ENCODE data around the gene CAMTA1. TPM values are rescaled to one million over a fixed set of nuclear protein-coding genes. Genes with fewer than 3 reads are reported as not detected.
A peak's percentile ranks its signal among the peaks of the same experiment; 100 is the strongest.

Gene CAMTA1
- total and polyA plus RNA-seq, 9 of the 15 experiments (the other 6 are each of a cell fraction or from before 2014, with no cell fraction given): 43.9 to 161 (median 65.9) TPM

- intact Hi-C loops (cut with micrococcal nuclease): no loop called here
- BruUV-seq (replicated peaks): no TSS peak
- CTCF ChIA-PET (ENCODE audit: low intra/inter-chr PET ratio): no interaction called here
Measured at GRCh38 chr1:7009741-7010525, 224.7 kb downstream of the CAMTA1 start.

More at GRCh38 chr1:7009741-7010525, 224.7 kb downstream of the CAMTA1 start:
- TF ChIP-seq POLR2A (conservative IDR thresholded peaks at IDR 0.05) (no peak), HINFP (tag; conservative IDR thresholded peaks at IDR 0.05; ENCODE audit: low read depth) (0 out of 2 replicates have a peak, but pooled peaks have one; percentile 27)
- no peak for DNase-seq (ENCODE audit: extremely low read depth in 1 of 4, low spot score in 3 of 4)
- in situ Hi-C loops (cut with MboI): no loop called here
- H3K27ac ChIP-seq (ENCODE audit: extremely low read depth, low read depth, low read length): no peak overlapping the region
- no peak overlapping the region for H2AFZ ChIP-seq (ENCODE audit: low read depth, low read length)
- no peak for FAIRE-seq
- H3K4me1 ChIP-seq (replicated peaks in 1 of 2; ENCODE audit: control insufficient read depth in 2 of 2, insufficient read depth in 2 of 2, low read length in 2 of 2): peaks cover 0 to 3% of the 10 kb centered on the region in 2 experiments; a peak in 1 of 5 replicates
- H3K79me2 ChIP-seq (ENCODE audit: control insufficient read depth, insufficient read depth, low read length): no peaks in the 10 kb centered on the region
- no peaks in the 10 kb centered on the region for H3K9me1 ChIP-seq (ENCODE audit: control insufficient read depth, insufficient read depth, low read length)
- H3K36me3 ChIP-seq (ENCODE audit: control insufficient read depth, insufficient read depth, low read length): no peaks in the 10 kb centered on the region
- under 1% methylated on average over 16 of the region's 16 CpGs for WGBS (ENCODE audit: insufficient coverage, low coverage, missing lambda C conversion rate)
- no peak overlapping the region for H3K9ac ChIP-seq (ENCODE audit: insufficient read depth in 1 of 2, low read depth in 2 of 2, low read length in 2 of 2)
- H3K4me2 ChIP-seq (ENCODE audit: insufficient read depth, low read length): no peak overlapping the region
- H3K4me3 ChIP-seq: no peak overlapping the region
- H3K9me3 ChIP-seq (replicated peaks; ENCODE audit: control insufficient read depth, insufficient read depth, low read depth, low read length): no peaks in the 10 kb centered on the region
- no peak for ATAC-seq
- no peaks in the 10 kb centered on the region for H4K20me1 ChIP-seq (replicated peaks; ENCODE audit: control insufficient read depth, insufficient read depth, low read length)
- POLR2A ChIA-PET: interaction anchor here (0.7 to 1.2 kb wide), 5 partner anchors 10 to 260 kb away, joined by 3 to 4 read pairs (median 4); no protein-coding TSS in a partner anchor
- H3K27me3 ChIP-seq (ENCODE audit: control insufficient read depth in 2 of 2, insufficient read depth in 2 of 2, low read length in 2 of 2): peaks cover 32 to 89% of the 10 kb centered on the region in 2 experiments; a peak in 4 of 5 replicates
